Measurements from ENCODE around the gene TRAPPC5.

GRCh38 chr19:7638802-7639465 lies 41.7 kb upstream of the TRAPPC5 start:
- TF ChIP-seq ARNTL (CRISPR knock-in tag; IDR thresholded peaks at IDR 0.05; ENCODE audit: borderline replicate concordance, low read depth) = no peak
- no peak for TF ChIP-seq RARB (CRISPR knock-in tag; IDR thresholded peaks at IDR 0.05)
- TF ChIP-seq, protein P1, sequence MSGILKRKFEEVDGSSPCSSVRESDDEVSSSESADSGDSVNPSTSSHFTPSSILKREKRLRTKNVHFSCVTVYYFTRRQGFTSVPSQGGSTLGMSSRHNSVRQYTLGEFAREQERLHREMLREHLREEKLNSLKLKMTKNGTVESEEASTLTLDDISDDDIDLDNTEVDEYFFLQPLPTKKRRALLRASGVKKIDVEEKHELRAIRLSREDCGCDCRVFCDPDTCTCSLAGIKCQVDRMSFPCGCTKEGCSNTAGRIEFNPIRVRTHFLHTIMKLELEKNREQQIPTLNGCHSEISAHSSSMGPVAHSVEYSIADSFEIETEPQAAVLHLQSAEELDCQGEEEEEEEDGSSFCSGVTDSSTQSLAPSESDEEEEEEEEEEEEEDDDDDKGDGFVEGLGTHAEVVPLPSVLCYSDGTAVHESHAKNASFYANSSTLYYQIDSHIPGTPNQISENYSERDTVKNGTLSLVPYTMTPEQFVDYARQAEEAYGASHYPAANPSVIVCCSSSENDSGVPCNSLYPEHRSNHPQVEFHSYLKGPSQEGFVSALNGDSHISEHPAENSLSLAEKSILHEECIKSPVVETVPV (CRISPR knock-in tag; IDR thresholded peaks at IDR 0.05) = no peak
- no peak for TF ChIP-seq ESRRG (CRISPR knock-in tag; IDR thresholded peaks at IDR 0.05)
- no peak for TF ChIP-seq PATZ1 (CRISPR knock-in tag; IDR thresholded peaks at IDR 0.05; ENCODE audit: borderline replicate concordance)
- no peak for TF ChIP-seq ISL1 (CRISPR knock-in tag; IDR thresholded peaks at IDR 0.05)
- no peak for TF ChIP-seq ZFP3 (CRISPR knock-in tag; IDR thresholded peaks at IDR 0.05)
- TF ChIP-seq TOX (CRISPR knock-in tag; IDR thresholded peaks at IDR 0.05; ENCODE audit: borderline replicate concordance) = no peak
